Fibroblast of lung (primary cell): ENCODE results near the gene C1QTNF9B. TPM values are rescaled to one million over a fixed set of nuclear protein-coding genes. Genes with fewer than 3 reads are reported as not detected.
"Not testable (repeated sequence)": the region's sequence is repeated elsewhere in the genome, so short reads cannot be mapped to it uniquely, and the experiment has no call there.

Experiments used
- DNase-seq, 2 donors: peaks; one replicate each; pipeline versions ENCODE4 v3.0.0 to v3.0.0-alpha.2; 2010; ENCODE audit warnings: low read depth in 2 of 2
- H2AFZ ChIP-seq: 2 replicates; pipeline ENCODE4 v1.5.1; 2012; ENCODE audit warnings: low read length, control low read depth, inconsistent platforms
- H3K27ac ChIP-seq: 2 replicates; pipeline ENCODE4 v1.5.1; 2011; ENCODE audit warnings: low read length, control low read depth; ENCODE audit not compliant: insufficient read depth
- H3K27me3 ChIP-seq: 2 replicates; pipeline ENCODE4 v1.5.1; 2011; ENCODE audit warnings: mild to moderate bottlenecking, low read length; ENCODE audit not compliant: control insufficient read depth, insufficient read depth
- H3K36me3 ChIP-seq: 2 replicates; pipeline ENCODE4 v1.5.1; 2011; ENCODE audit warnings: low read length; ENCODE audit not compliant: control insufficient read depth, insufficient read depth
- H3K4me1 ChIP-seq: 2 replicates; pipeline ENCODE4 v1.5.1; 2011; ENCODE audit warnings: low read length; ENCODE audit not compliant: control insufficient read depth, insufficient read depth; ENCODE audit errors: extremely low read depth
- H3K4me2 ChIP-seq: 2 replicates; pipeline ENCODE4 v1.5.1; 2011; ENCODE audit warnings: low read length, control low read depth; ENCODE audit not compliant: insufficient read depth; ENCODE audit errors: extremely low read depth
- H3K4me3 ChIP-seq, 4 experiments: fragments of 200-600 bp in 1 of 4; sonication (generic) in 1 of 4; replicated peaks in 1 of 4; 2 replicates each; pipeline ENCODE4 v1.5.1; 2011 to 2016; ENCODE audit warnings: low read length in 4 of 4, low read depth in 3 of 4, mild to moderate bottlenecking in 3 of 4, control low read depth in 2 of 4, inconsistent platforms in 1 of 4, mixed read lengths in 1 of 4; ENCODE audit not compliant: insufficient read depth in 1 of 4; ENCODE audit errors: control extremely low read depth in 1 of 4
- H3K79me2 ChIP-seq: 2 replicates; pipeline ENCODE4 v1.5.1; 2012; ENCODE audit warnings: mild to moderate bottlenecking, low read length, inconsistent platforms; ENCODE audit not compliant: control insufficient read depth, insufficient read depth
- H3K9ac ChIP-seq: 2 replicates; pipeline ENCODE4 v1.5.1; 2011; ENCODE audit warnings: mild to moderate bottlenecking, low read length, control low read depth; ENCODE audit not compliant: insufficient read depth
- H3K9me3 ChIP-seq: 2 replicates; pipeline ENCODE4 v1.5.1; 2012; ENCODE audit warnings: low read depth, low read length; ENCODE audit not compliant: control insufficient read depth, insufficient read depth
- H4K20me1 ChIP-seq: 2 replicates; pipeline ENCODE4 v1.5.1; 2011; ENCODE audit warnings: low read length; ENCODE audit not compliant: control insufficient read depth, insufficient read depth; ENCODE audit errors: extremely low read depth
- EZH2 ChIP-seq: IDR thresholded peaks from 2 replicates; pipeline ENCODE4 v1.5.1; 2012; ENCODE audit warnings: low read length, control low read depth, mild to moderate bottlenecking; ENCODE audit errors: missing control alignments
- polyA plus RNA-seq, 2 donors: library from polyadenylated mRNA; depleted of rRNA in 1 of 2; stranded (reverse) in 1 of 2; unstranded in 1 of 2; fragments of >200 nt; gene quantifications; 2 replicates each; pipeline ENCODE4 v1.2.1, GENCODE V29; 2011 to 2012; ENCODE audit warnings: missing spikeins in 1 of 2
- total RNA-seq: library from RNA; depleted of rRNA; stranded (reverse); fragments of >200 nt; gene quantifications from 2 replicates; pipeline ENCODE4 v1.2.1, GENCODE V29; 2014
- TF ChIP-seq, protein P1 (sequence below), 2 donors: IDR thresholded peaks in 1 of 2; conservative IDR thresholded peaks in 1 of 2; 1 replicate in 1 of 2; 2 replicates in 1 of 2; pipeline ENCODE4 v1.5.1; 2011 to 2012; ENCODE audit warnings: low read length in 2 of 2, control low read depth in 1 of 2, inconsistent platforms in 1 of 2, low read depth in 1 of 2, mild to moderate bottlenecking in 1 of 2

C1QTNF9B gene
- total and polyA plus RNA-seq, 2 donors (not counting 1 experiment from before 2014, with no cell fraction given), result 0.83 to 1.1 TPM

DNA sequence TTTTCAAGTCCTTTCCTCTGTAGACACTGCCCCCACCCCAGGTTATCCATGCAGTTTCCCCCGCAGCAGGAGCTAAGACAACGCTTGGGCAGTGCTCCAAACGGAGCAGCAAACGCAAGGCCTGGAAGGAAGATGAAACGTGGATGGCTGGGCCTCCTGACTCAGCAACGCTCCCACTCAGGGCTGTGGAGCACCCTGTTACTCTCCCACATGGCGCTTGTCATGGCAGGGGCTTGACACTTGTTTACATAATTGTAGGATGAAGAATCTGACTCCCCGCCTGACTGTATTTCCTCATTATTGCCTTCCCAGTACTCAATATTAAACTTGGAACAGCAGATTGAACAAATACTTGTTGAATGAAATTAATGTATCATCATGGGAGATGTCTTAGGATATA lies 799 bp upstream of the C1QTNF9B start:
- Histone ChIP-seq H3K27ac (peak overlapping the region; percentile 82), H3K4me3 (no peak overlapping the region), H3K9ac (peak overlapping the region; percentile 7), H3K79me2 (no peaks in the 10 kb centered on the region), H3K36me3 (no peaks in the 10 kb centered on the region), H4K20me1 (no peaks in the 10 kb centered on the region), H3K27me3 (no peaks in the 10 kb centered on the region), H3K9me3 (no peaks in the 10 kb centered on the region), H3K4me2 (no peak overlapping the region), H2AFZ (peak overlapping the region; percentile 57), H3K4me1 (peaks cover 18% of the 10 kb centered on the region)
- TF ChIP-seq, protein P1, sequence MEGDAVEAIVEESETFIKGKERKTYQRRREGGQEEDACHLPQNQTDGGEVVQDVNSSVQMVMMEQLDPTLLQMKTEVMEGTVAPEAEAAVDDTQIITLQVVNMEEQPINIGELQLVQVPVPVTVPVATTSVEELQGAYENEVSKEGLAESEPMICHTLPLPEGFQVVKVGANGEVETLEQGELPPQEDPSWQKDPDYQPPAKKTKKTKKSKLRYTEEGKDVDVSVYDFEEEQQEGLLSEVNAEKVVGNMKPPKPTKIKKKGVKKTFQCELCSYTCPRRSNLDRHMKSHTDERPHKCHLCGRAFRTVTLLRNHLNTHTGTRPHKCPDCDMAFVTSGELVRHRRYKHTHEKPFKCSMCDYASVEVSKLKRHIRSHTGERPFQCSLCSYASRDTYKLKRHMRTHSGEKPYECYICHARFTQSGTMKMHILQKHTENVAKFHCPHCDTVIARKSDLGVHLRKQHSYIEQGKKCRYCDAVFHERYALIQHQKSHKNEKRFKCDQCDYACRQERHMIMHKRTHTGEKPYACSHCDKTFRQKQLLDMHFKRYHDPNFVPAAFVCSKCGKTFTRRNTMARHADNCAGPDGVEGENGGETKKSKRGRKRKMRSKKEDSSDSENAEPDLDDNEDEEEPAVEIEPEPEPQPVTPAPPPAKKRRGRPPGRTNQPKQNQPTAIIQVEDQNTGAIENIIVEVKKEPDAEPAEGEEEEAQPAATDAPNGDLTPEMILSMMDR (conservative IDR thresholded peaks at IDR 0.05 in 1 of 2, IDR thresholded peaks at IDR 0.05 in 1 of 2; ENCODE audit: low read depth in 1 of 2, low read length in 2 of 2), result no peak
- TF ChIP-seq EZH2, result no peak
- peak; percentile 81 to 97 for DNase-seq

- H3K4me1 ChIP-seq, result peaks cover 12% of the 10 kb centered on the region
- not testable (repeated sequence) for H3K9ac ChIP-seq, H4K20me1 ChIP-seq, H3K4me2 ChIP-seq, H3K4me3 ChIP-seq, H3K27me3 ChIP-seq, H3K9me3 ChIP-seq, H3K27ac ChIP-seq, H3K79me2 ChIP-seq, DNase-seq, H3K36me3 ChIP-seq, H2AFZ ChIP-seq
These were observed 2.6 kb downstream of the C1QTNF9B start for GRCh38 chr13:23894746-23895145.

DNA sequence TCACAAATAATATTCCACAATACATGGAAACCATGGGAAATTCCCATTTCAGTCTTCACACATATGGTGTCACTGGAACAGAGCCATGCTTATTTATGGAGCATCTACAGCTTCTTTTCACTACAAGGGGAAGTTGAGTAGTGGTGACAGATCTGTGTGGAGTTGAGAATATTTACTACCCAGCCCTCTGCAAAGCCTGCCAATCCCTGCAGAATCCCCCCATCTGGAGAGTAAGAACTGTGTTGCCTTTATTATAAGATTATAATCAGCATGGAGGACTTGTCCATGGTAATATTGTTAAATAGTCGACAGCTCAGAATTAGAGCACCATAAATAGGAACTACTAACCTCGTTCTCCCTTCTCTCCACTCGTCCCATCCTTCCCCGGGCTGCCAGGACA lies 3.5 kb downstream of the C1QTNF9B start:
- not testable (repeated sequence) for H3K9ac ChIP-seq, H3K36me3 ChIP-seq, H3K79me2 ChIP-seq, H3K27ac ChIP-seq, H3K4me3 ChIP-seq, H3K4me2 ChIP-seq, H2AFZ ChIP-seq, H3K27me3 ChIP-seq, DNase-seq, H3K9me3 ChIP-seq, H4K20me1 ChIP-seq, H3K4me1 ChIP-seq

- H3K4me2 ChIP-seq, result peak overlapping the region; percentile 60
- peak overlapping the region; percentile 85 for H3K27ac ChIP-seq
- H4K20me1 ChIP-seq, result no peaks in the 10 kb centered on the region
- peak overlapping the region; percentile 81 to 97 (median 91) for H3K4me3 ChIP-seq
- TF ChIP-seq, protein P1 (conservative IDR thresholded peaks at IDR 0.05 in 1 of 2, IDR thresholded peaks at IDR 0.05 in 1 of 2; ENCODE audit: low read depth in 1 of 2, low read length in 2 of 2), result peak in 1 of 2 donors; percentile 30
- no peak for TF ChIP-seq EZH2
- H3K9me3 ChIP-seq, result no peaks in the 10 kb centered on the region
- no peaks in the 10 kb centered on the region for H3K36me3 ChIP-seq
- H3K9ac ChIP-seq, result peak overlapping the region; percentile 32
- peaks cover 18% of the 10 kb centered on the region for H3K79me2 ChIP-seq
- peak in 1 of 2 donors; percentile 20 for DNase-seq
- H3K4me1 ChIP-seq, result peaks cover 2% of the 10 kb centered on the region
- no peaks in the 10 kb centered on the region for H3K27me3 ChIP-seq
- peak overlapping the region; percentile 2 for H2AFZ ChIP-seq
These were observed 7.4 kb downstream of the C1QTNF9B start for GRCh38 chr13:23889615-23890607.
